ENCODE results near the gene TMF1. TPM values are rescaled to one million over a fixed set of nuclear protein-coding genes. Genes with fewer than 3 reads are reported as not detected.

The TMF1 gene
- polyA plus RNA-seq, 1 of the 3 experiments (the other 2 are of a cell fraction): 3.2 TPM

DNA sequence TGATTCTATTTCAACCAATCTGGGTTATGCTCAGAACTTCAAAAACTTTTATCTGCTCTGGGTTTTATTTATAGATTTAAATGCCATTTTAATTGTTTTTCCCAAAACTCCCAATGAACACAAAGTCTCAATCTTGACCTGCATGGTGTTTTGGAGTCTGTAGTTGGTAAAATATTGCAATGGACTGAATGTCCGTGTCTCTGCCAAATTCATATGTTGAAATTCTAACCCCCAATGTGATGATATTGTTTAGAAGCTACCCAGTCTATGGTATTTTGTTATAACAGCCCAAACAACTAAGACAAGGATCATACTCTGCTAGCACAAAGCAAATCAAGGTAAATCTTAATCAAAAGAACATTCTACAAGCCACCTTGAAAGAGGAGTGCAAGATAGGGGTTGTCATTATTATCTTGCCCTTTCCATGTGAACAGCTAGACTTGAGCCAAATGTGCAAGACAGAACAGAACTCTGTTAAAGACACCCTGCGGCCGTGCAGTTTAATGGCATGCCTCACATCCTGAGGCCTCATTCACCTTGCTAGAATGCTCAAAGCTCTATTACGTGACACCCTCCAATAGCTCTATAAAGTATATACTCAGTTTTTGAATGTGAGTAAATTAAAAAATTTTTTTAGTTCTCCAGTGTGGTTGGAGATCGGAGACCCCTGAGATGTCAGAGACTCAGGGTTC lies 46.2 kb downstream of the TMF1 start:
- no peaks in the 10 kb centered on the region for H3K9me2 ChIP-seq
- no peaks in the 10 kb centered on the region for H4K20me1 ChIP-seq (ENCODE audit: insufficient read depth)
- no peaks in the 10 kb centered on the region; a peak in 1 of 4 replicates for H3K4me1 ChIP-seq (ENCODE audit: control insufficient read depth in 1 of 2, insufficient read depth in 2 of 2, low read depth in 1 of 2, low read length in 1 of 2)
- no peak overlapping the region for H3K27ac ChIP-seq (ENCODE audit: low read depth in 2 of 2, low read length in 1 of 2)
- H3K4me3 ChIP-seq (ENCODE audit: low read depth in 2 of 2, low read length in 1 of 2): no peak overlapping the region
- no peak overlapping the region for H2AFZ ChIP-seq (ENCODE audit: low read depth)
- no peak overlapping the region for H3K9ac ChIP-seq
- H3K27me3 ChIP-seq (ENCODE audit: insufficient read depth): no peaks in the 10 kb centered on the region
- no peaks in the 10 kb centered on the region for H3F3A ChIP-seq (replicated peaks; ENCODE audit: insufficient read depth)
- H3K79me2 ChIP-seq (ENCODE audit: insufficient read depth): no peaks in the 10 kb centered on the region
- CTCF ChIA-PET: interaction anchor here (0.9 to 1.6 kb wide), 5 partner anchors 8 to 404 kb away, joined by 3 to 5 read pairs (median 4); partner anchors contain the start of gene EOGT
- no peak overlapping the region for H3K4me2 ChIP-seq
- H3K36me3 ChIP-seq (replicated peaks in 1 of 2; ENCODE audit: control insufficient read depth in 1 of 2, insufficient read depth in 2 of 2, low read length in 1 of 2): peaks cover 41 to 57% of the 10 kb centered on the region in 2 experiments
- no peak for TF ChIP-seq RFX5 (IDR thresholded peaks at IDR 0.05; ENCODE audit: low read length)
- TF ChIP-seq RAD21 (IDR thresholded peaks at IDR 0.05; ENCODE audit: low read length): no peak
- TF ChIP-seq MXI1 (IDR thresholded peaks at IDR 0.05; ENCODE audit: low read depth, low read length): no peak
- TF ChIP-seq, protein P1, sequence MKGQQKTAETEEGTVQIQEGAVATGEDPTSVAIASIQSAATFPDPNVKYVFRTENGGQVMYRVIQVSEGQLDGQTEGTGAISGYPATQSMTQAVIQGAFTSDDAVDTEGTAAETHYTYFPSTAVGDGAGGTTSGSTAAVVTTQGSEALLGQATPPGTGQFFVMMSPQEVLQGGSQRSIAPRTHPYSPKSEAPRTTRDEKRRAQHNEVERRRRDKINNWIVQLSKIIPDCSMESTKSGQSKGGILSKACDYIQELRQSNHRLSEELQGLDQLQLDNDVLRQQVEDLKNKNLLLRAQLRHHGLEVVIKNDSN (IDR thresholded peaks at IDR 0.05; ENCODE audit: borderline replicate concordance, low read depth): no peak
- TF ChIP-seq FOSL2 (IDR thresholded peaks at IDR 0.05; ENCODE audit: borderline replicate concordance, low read depth): no peak
- no peaks in the 10 kb centered on the region for H3K9me3 ChIP-seq
- no peak for DNase-seq
- WGBS (ENCODE audit: low lambda C conversion rate): 95% methylated on average over 5 of the region's 5 CpGs
- POLR2A ChIA-PET: no interaction called here

DNA sequence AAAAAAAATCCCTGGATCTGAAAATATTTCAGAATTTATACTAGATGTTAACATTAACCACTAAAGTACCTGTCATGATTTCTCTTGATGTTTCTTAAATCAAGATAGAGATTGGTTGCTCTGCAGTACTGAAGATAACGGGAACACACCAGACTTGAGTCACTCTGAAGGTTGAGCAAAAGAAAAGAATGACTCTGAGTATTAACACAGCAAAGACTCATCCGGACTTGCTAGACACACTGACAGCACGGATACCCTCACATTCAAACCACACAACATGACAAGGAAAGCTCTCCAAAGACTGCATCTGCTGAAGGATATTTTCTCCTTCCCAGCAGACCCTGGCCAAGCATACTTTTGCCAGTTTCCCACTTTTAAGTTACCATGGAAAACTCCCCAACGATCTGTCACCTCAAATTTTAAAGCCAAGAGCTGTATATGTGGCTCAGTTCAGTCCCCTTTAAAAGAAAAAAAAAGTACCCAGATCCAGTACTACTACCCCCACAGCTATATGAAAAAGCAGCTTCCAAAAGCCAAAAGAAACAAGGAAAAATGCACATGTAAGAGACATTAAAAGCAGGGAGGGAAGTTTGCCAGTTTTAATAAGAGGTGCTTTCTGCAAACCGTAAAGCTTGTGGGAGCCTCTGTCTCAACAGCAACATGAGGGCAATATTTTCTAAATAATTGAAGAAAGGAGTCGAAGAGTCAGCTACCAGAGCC lies 46.9 kb downstream of the TMF1 start:
- 83% methylated on average over 6 of the region's 6 CpGs for WGBS (ENCODE audit: low lambda C conversion rate)
- TF ChIP-seq, protein P2, sequence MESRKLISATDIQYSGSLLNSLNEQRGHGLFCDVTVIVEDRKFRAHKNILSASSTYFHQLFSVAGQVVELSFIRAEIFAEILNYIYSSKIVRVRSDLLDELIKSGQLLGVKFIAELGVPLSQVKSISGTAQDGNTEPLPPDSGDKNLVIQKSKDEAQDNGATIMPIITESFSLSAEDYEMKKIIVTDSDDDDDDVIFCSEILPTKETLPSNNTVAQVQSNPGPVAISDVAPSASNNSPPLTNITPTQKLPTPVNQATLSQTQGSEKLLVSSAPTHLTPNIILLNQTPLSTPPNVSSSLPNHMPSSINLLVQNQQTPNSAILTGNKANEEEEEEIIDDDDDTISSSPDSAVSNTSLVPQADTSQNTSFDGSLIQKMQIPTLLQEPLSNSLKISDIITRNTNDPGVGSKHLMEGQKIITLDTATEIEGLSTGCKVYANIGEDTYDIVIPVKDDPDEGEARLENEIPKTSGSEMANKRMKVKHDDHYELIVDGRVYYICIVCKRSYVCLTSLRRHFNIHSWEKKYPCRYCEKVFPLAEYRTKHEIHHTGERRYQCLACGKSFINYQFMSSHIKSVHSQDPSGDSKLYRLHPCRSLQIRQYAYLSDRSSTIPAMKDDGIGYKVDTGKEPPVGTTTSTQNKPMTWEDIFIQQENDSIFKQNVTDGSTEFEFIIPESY (IDR thresholded peaks at IDR 0.05; ENCODE audit: borderline replicate concordance, low read depth): no peak
- TF ChIP-seq TAF1 (IDR thresholded peaks at IDR 0.05; ENCODE audit: borderline replicate concordance, low read depth, low read length): no peak
- TF ChIP-seq NFIC (IDR thresholded peaks at IDR 0.05; ENCODE audit: borderline replicate concordance): no peak
- TF ChIP-seq, protein P3, sequence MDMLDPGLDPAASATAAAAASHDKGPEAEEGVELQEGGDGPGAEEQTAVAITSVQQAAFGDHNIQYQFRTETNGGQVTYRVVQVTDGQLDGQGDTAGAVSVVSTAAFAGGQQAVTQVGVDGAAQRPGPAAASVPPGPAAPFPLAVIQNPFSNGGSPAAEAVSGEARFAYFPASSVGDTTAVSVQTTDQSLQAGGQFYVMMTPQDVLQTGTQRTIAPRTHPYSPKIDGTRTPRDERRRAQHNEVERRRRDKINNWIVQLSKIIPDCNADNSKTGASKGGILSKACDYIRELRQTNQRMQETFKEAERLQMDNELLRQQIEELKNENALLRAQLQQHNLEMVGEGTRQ (IDR thresholded peaks at IDR 0.05; ENCODE audit: borderline replicate concordance, low read depth, low read length): no peak
- TF ChIP-seq, protein P4, sequence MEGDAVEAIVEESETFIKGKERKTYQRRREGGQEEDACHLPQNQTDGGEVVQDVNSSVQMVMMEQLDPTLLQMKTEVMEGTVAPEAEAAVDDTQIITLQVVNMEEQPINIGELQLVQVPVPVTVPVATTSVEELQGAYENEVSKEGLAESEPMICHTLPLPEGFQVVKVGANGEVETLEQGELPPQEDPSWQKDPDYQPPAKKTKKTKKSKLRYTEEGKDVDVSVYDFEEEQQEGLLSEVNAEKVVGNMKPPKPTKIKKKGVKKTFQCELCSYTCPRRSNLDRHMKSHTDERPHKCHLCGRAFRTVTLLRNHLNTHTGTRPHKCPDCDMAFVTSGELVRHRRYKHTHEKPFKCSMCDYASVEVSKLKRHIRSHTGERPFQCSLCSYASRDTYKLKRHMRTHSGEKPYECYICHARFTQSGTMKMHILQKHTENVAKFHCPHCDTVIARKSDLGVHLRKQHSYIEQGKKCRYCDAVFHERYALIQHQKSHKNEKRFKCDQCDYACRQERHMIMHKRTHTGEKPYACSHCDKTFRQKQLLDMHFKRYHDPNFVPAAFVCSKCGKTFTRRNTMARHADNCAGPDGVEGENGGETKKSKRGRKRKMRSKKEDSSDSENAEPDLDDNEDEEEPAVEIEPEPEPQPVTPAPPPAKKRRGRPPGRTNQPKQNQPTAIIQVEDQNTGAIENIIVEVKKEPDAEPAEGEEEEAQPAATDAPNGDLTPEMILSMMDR (IDR thresholded peaks at IDR 0.05): no peak
- no peak for TF ChIP-seq RXRA (IDR thresholded peaks at IDR 0.05; ENCODE audit: borderline replicate concordance, low read depth)
- no peak for TF ChIP-seq EP300 (IDR thresholded peaks at IDR 0.05; ENCODE audit: borderline replicate concordance in 1 of 2, low read depth in 1 of 2, low read length in 1 of 2)
- TF ChIP-seq FOXJ3 (CRISPR knock-in tag; IDR thresholded peaks at IDR 0.05): no peak
- TF ChIP-seq SMC3 (IDR thresholded peaks at IDR 0.05; ENCODE audit: low read depth, low read length): no peak
- no peak for TF ChIP-seq JUND (IDR thresholded peaks at IDR 0.05)
- TF ChIP-seq GATA2 (CRISPR knock-in tag; IDR thresholded peaks at IDR 0.05): no peak
- no peak for TF ChIP-seq POLR2AphosphoS5 (IDR thresholded peaks at IDR 0.05; ENCODE audit: low read depth, low read length)
- TF ChIP-seq MXI1 (IDR thresholded peaks at IDR 0.05; ENCODE audit: low read depth, low read length): no peak
- Histone ChIP-seq H3K79me2 (ENCODE audit: insufficient read depth) (no peaks in the 10 kb centered on the region), H4K20me1 (ENCODE audit: insufficient read depth) (no peaks in the 10 kb centered on the region), H3K4me3 (ENCODE audit: low read depth in 2 of 2, low read length in 1 of 2) (no peak overlapping the region), H3K4me2 (no peak overlapping the region), H3K27me3 (ENCODE audit: insufficient read depth) (no peaks in the 10 kb centered on the region), H3K9me3 (no peaks in the 10 kb centered on the region), H3K36me3 (replicated peaks in 1 of 2; ENCODE audit: control insufficient read depth in 1 of 2, insufficient read depth in 2 of 2, low read length in 1 of 2) (peaks cover 44 to 51% of the 10 kb centered on the region in 2 experiments), H2AFZ (ENCODE audit: low read depth) (no peak overlapping the region), H3K9ac (no peak overlapping the region), H3K4me1 (ENCODE audit: control insufficient read depth in 1 of 2, insufficient read depth in 2 of 2, low read depth in 1 of 2, low read length in 1 of 2) (no peaks in the 10 kb centered on the region; a peak in 1 of 4 replicates), H3K27ac (ENCODE audit: low read depth in 2 of 2, low read length in 1 of 2) (no peak overlapping the region), H3K9me2 (no peaks in the 10 kb centered on the region), H3F3A (replicated peaks; ENCODE audit: insufficient read depth) (no peaks in the 10 kb centered on the region)
- no peak for DNase-seq
- ChIA-PET CTCF (interaction anchor here (0.9 to 1.4 kb wide), 3 partner anchors 8 to 405 kb away, joined by 3 to 4 read pairs (median 3); partner anchors contain the start of gene EOGT), POLR2A (no interaction called here)
